HEK293 (cell line): ENCODE data around the gene EFNA2.

Experiments
- CTCF ChIA-PET: fragments of 350-600 bp; formaldehyde crosslinking; extraction: SDS; loops from one replicate; lab custom pipeline; 2021; ENCODE audit warnings: antibody characterized with exemption; lab: Yijun Ruan, JAX
- POLR2A ChIA-PET: fragments of 300-600 bp; formaldehyde crosslinking; extraction: SDS; loops from one replicate; lab custom pipeline; 2020; ENCODE audit warnings: antibody characterized with exemption, inconsistent platforms; lab: Yijun Ruan, JAX
- H3K27ac ChIP-seq: fragments of 200-500 bp; sonication (Bioruptor generic); 2 replicates; pipeline ENCODE4 v1.5.1; 2014; ENCODE audit warnings: low read depth, low read length, control low read depth, inconsistent platforms; ENCODE audit errors: extremely low read depth
- H3K36me3 ChIP-seq, 2 experiments: fragments of 200-500 bp in 1 of 2; sonication (Bioruptor generic) in 1 of 2; 1 replicate in 1 of 2; 2 replicates in 1 of 2; pipeline ENCODE4 v1.5.1; 2014 to 2017; ENCODE audit warnings: inconsistent platforms in 2 of 2, low read length in 2 of 2; ENCODE audit not compliant: control insufficient read depth in 2 of 2, insufficient read depth in 1 of 2
- H3K4me1 ChIP-seq: fragments of 200-500 bp; sonication (Bioruptor generic); 2 replicates; pipeline ENCODE4 v1.5.1; 2014; ENCODE audit warnings: mild to moderate bottlenecking, low read length, inconsistent platforms; ENCODE audit not compliant: control insufficient read depth, insufficient read depth
- H3K4me3 ChIP-seq: 2 replicates; pipeline ENCODE4 v1.5.1; 2011; ENCODE audit warnings: low read depth, mild to moderate bottlenecking, control low read depth, low read length, moderate library complexity
- H3K9me3 ChIP-seq: fragments of 200-500 bp; sonication (Bioruptor generic); 2 replicates; pipeline ENCODE4 v1.5.1; 2014; ENCODE audit warnings: low read depth, low read length, inconsistent platforms; ENCODE audit not compliant: control insufficient read depth, insufficient read depth
- EGR2 ChIP-seq: fragments of 450-650 bp; formaldehyde crosslinking; IDR thresholded peaks from 2 replicates; pipeline ENCODE4 v1.5.1; 2016; ENCODE audit warnings: low read depth, missing biosample characterization, missing genetic modification characterization
- KLF1 ChIP-seq: fragments of 450-650 bp; formaldehyde crosslinking; IDR thresholded peaks from 2 replicates; pipeline ENCODE4 v1.5.1; 2016; ENCODE audit warnings: missing biosample characterization, missing genetic modification characterization
- KLF8 ChIP-seq: fragments of 450-650 bp; formaldehyde crosslinking; IDR thresholded peaks from 2 replicates; pipeline ENCODE4 v1.5.1; 2016; ENCODE audit warnings: missing biosample characterization, missing genetic modification characterization
- OVOL3 ChIP-seq: fragments of 450-650 bp; formaldehyde crosslinking; IDR thresholded peaks from 2 replicates; pipeline ENCODE4 v1.5.1; 2016; ENCODE audit warnings: missing biosample characterization, missing genetic modification characterization
- PBX3 ChIP-seq: sonication (generic); formaldehyde crosslinking; IDR thresholded peaks from 2 replicates; pipeline ENCODE4 v1.8.1; 2022; ENCODE audit warnings: mild to moderate bottlenecking, moderate library complexity, missing genetic modification reagents
- SP7 ChIP-seq: fragments of 450-650 bp; formaldehyde crosslinking; IDR thresholded peaks from 2 replicates; pipeline ENCODE4 v1.5.1; 2016; ENCODE audit warnings: missing biosample characterization, missing genetic modification characterization
- TCF7L2 ChIP-seq: IDR thresholded peaks from 2 replicates; pipeline ENCODE4 v1.6.1; 2011; ENCODE audit warnings: low read depth, mild to moderate bottlenecking, inconsistent platforms, low read length, moderate library complexity, borderline replicate concordance
- WT1 ChIP-seq: fragments of 450-650 bp; formaldehyde crosslinking; IDR thresholded peaks from 2 replicates; pipeline ENCODE4 v1.5.1; 2016; ENCODE audit warnings: missing biosample characterization, missing genetic modification characterization
- ZBTB10 ChIP-seq: fragments of 450-650 bp; formaldehyde crosslinking; IDR thresholded peaks from 2 replicates; pipeline ENCODE4 v1.5.1; 2016; ENCODE audit warnings: missing biosample characterization, missing genetic modification characterization
- ZBTB20 ChIP-seq: fragments of 450-650 bp; formaldehyde crosslinking; IDR thresholded peaks from 2 replicates; pipeline ENCODE4 v1.5.1; 2016; ENCODE audit warnings: missing biosample characterization, missing genetic modification characterization
- ZNF174 ChIP-seq: fragments of 450-650 bp; formaldehyde crosslinking; IDR thresholded peaks from 2 replicates; pipeline ENCODE4 v1.5.0; 2017; ENCODE audit warnings: missing biosample characterization, mild to moderate bottlenecking, missing genetic modification characterization
- ZNF2 ChIP-seq: fragments of 450-650 bp; formaldehyde crosslinking; IDR thresholded peaks from 2 replicates; pipeline ENCODE4 v1.5.1; 2016; ENCODE audit warnings: missing biosample characterization, missing genetic modification characterization
- ZNF221 ChIP-seq: fragments of 450-650 bp; formaldehyde crosslinking; IDR thresholded peaks from 2 replicates; pipeline ENCODE4 v1.5.1; 2017; ENCODE audit warnings: missing biosample characterization, missing genetic modification characterization, borderline replicate concordance
- ZNF24 ChIP-seq: fragments of 450-650 bp; formaldehyde crosslinking; IDR thresholded peaks from 2 replicates; pipeline ENCODE4 v1.5.1; 2016; ENCODE audit warnings: missing biosample characterization, missing genetic modification characterization
- ZNF302 ChIP-seq: fragments of 450-650 bp; formaldehyde crosslinking; IDR thresholded peaks from 2 replicates; pipeline ENCODE4 v1.5.1; 2016; ENCODE audit warnings: missing biosample characterization, missing genetic modification characterization, low read depth
- ZNF324 ChIP-seq: fragments of 450-650 bp; formaldehyde crosslinking; IDR thresholded peaks from 2 replicates; pipeline ENCODE4 v1.5.1; 2016; ENCODE audit warnings: missing biosample characterization, missing genetic modification characterization
- ZNF423 ChIP-seq: fragments of 450-650 bp; formaldehyde crosslinking; IDR thresholded peaks from 2 replicates; pipeline ENCODE4 v1.5.1; 2016; ENCODE audit warnings: missing biosample characterization, missing genetic modification characterization
- ZNF433 ChIP-seq: fragments of 450-650 bp; formaldehyde crosslinking; IDR thresholded peaks from 2 replicates; pipeline ENCODE4 v1.5.1; 2016; ENCODE audit warnings: missing biosample characterization, missing genetic modification characterization, low read depth
- ZNF449 ChIP-seq: fragments of 450-650 bp; formaldehyde crosslinking; IDR thresholded peaks from 2 replicates; pipeline ENCODE4 v1.5.1; 2017; ENCODE audit warnings: missing biosample characterization, mild to moderate bottlenecking, missing genetic modification characterization, moderate library complexity
- ZNF514 ChIP-seq: fragments of 450-650 bp; formaldehyde crosslinking; IDR thresholded peaks from 2 replicates; pipeline ENCODE4 v1.5.1; 2016; ENCODE audit warnings: missing biosample characterization, missing genetic modification characterization
- ZNF548 ChIP-seq: fragments of 450-650 bp; formaldehyde crosslinking; IDR thresholded peaks from 2 replicates; pipeline ENCODE4 v1.5.1; 2016; ENCODE audit warnings: missing biosample characterization, missing genetic modification characterization
- ZNF580 ChIP-seq: fragments of 450-650 bp; formaldehyde crosslinking; IDR thresholded peaks from 2 replicates; pipeline ENCODE4 v1.5.1; 2016; ENCODE audit warnings: missing biosample characterization, missing genetic modification characterization
- ZNF596 ChIP-seq: fragments of 450-650 bp; IDR thresholded peaks from 2 replicates; pipeline ENCODE4 v1.5.0; 2018; ENCODE audit warnings: missing biosample characterization, mild to moderate bottlenecking, missing genetic modification characterization, moderate library complexity
- ZNF639 ChIP-seq: fragments of 450-650 bp; formaldehyde crosslinking; IDR thresholded peaks from 2 replicates; pipeline ENCODE4 v1.5.1; 2016; ENCODE audit warnings: missing biosample characterization, missing genetic modification characterization
- ZNF777 ChIP-seq: fragments of 450-650 bp; formaldehyde crosslinking; IDR thresholded peaks from 2 replicates; pipeline ENCODE4 v1.5.1; 2017; ENCODE audit warnings: missing biosample characterization, missing genetic modification characterization, borderline replicate concordance

The EFNA2 gene

GRCh38 chr19:1259876-1260748 lies 25.6 kb upstream of the EFNA2 start (continued):
- TF ChIP-seq ZNF449 (tag by site-specific recombination) (peak; percentile 91; the same call in 1 of the 2 replicates), PBX3 (CRISPR knock-in tag) (no peak), ZNF423 (tag by site-specific recombination) (peak; percentile 59), EGR2 (tag by site-specific recombination) (peak; percentile 84), ZNF324 (tag by site-specific recombination) (peak; percentile 40; the same call in 1 of the 2 replicates), ZBTB10 (peak; percentile 93), ZNF24 (peak; percentile 83), ZNF221 (tag by site-specific recombination) (no peak), KLF1 (tag by site-specific recombination) (peak; percentile 99), ZNF580 (tag by site-specific recombination) (0 out of 2 replicates have a peak, but pooled peaks have one; percentile 31), OVOL3 (tag by site-specific recombination) (no peak), KLF8 (tag by site-specific recombination) (peak; percentile 70; the same call in 1 of the 2 replicates)
- TF ChIP-seq, all 188 proteins: peak for 30

GRCh38 chr19:1260749-1261537 lies 24.7 kb upstream of the EFNA2 start:
- ChIA-PET POLR2A (interaction anchor here (0.9 to 10.8 kb wide), 6 partner anchors 5 to 16 kb away, joined by 3 to 407 read pairs (median 10); partner anchors contain the start of genes CIRBP and FAM174C), CTCF (interaction anchor here (11.3 kb wide), 1 partner anchor 16 kb away, joined by 299 read pairs; no protein-coding TSS in a partner anchor)
- Histone ChIP-seq H3K27ac (peak overlapping the region; percentile 68; the same call in 1 of the 2 replicates), H3K9me3 (no peaks in the 10 kb centered on the region), H3K4me3 (peak overlapping the region; percentile 55), H3K36me3 (peaks cover 14 to 22% of the 10 kb centered on the region in 2 experiments), H3K4me1 (peaks cover 26% of the 10 kb centered on the region)
- no peak for TF ChIP-seq TCF7L2
- peak; percentile 65 for TF ChIP-seq ZBTB20 (tag by site-specific recombination)
- TF ChIP-seq ZNF174 (tag by site-specific recombination) = no peak
- TF ChIP-seq ZNF548 (tag by site-specific recombination) = no peak
- peak; percentile 15 for TF ChIP-seq SP7
- no peak for TF ChIP-seq ZNF639 (tag by site-specific recombination)
- peak; percentile 99 for TF ChIP-seq ZNF777 (tag by site-specific recombination)
- TF ChIP-seq ZNF514 (tag by site-specific recombination) = no peak
- TF ChIP-seq ZNF423 (tag by site-specific recombination) = no peak
- no peak for TF ChIP-seq ZNF302
- TF ChIP-seq ZNF433 = no peak
- no peak for TF ChIP-seq ZNF596 (tag by site-specific recombination)
- no peak for TF ChIP-seq WT1 (tag by site-specific recombination)
- TF ChIP-seq ZNF2 (tag by site-specific recombination) = 0 out of 2 replicates have a peak, but pooled peaks have one; percentile 18
